Measurements from ENCODE around the gene CPTP.

CPTP gene

GRCh38 chr1:1302006-1302430, 22.6 kb upstream of the CPTP start:
- no peak for DNase-seq (ENCODE audit: extremely low spot score)
- peak; percentile 45 for TF ChIP-seq CTCF (IDR thresholded peaks at IDR 0.05; ENCODE audit: control extremely low read depth, extremely low read depth, low read depth, missing control alignments)
- POLR2A ChIA-PET: no interaction called here
- CTCF ChIA-PET: interaction anchor here (1.2 kb wide), 1 partner anchor 70 kb away, joined by 3 read pairs; no protein-coding TSS in a partner anchor

DNA sequence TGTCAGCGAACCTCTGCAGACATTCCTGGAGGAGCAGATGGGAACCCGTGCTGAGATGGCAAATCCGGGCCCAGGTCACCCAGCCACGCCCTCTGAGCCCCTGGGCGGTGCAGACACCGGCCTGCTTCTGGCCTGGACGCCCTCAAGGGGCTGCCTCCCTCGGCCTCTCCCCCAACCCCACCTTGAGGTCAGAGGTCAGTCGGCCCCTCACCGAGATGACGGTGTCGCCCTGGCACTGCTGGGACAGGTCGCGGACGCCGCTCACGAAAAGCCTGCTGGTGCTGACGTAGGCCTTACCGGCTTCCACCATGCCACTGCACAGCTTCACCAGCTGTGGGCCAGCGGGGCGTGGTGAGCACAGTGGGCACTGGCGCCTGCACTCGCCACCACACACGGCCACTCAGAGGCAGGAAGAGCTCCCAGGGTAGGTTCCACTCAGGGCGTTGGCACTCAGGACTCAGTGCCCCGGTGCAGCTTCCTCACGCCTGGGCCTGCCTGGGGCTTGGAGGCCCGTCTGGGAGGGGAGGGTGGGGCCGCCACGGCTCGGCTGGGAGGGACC, 21.6 kb upstream of the CPTP start:
- TF ChIP-seq CTCF (IDR thresholded peaks at IDR 0.05; ENCODE audit: control extremely low read depth, extremely low read depth, low read depth, missing control alignments): no peak
- no peak for DNase-seq (ENCODE audit: extremely low spot score)
- ChIA-PET CTCF (no interaction called here), POLR2A (no interaction called here)

DNA sequence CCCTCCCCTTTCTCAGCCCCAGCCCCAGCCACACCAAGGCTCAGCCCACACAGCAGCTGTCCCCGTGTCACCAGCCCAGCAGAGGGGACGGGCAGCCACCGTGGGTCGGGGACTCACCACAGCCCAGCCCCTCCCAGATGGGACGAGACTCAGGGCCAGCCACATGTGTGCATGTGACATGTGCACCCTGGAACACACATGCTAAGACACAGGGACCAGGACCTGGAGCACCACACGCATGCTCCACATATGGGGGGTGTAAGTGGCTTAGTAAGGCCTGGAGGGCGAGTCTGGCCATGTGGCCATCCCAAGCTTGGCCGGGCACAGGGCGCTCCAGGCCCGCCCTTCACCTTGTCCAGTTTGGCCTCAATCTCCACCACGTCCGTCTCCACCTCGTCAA, 20.9 kb upstream of the CPTP start:
- ChIA-PET CTCF (no interaction called here), POLR2A (no interaction called here)
- no peak for TF ChIP-seq CTCF (IDR thresholded peaks at IDR 0.05; ENCODE audit: control extremely low read depth, extremely low read depth, low read depth, missing control alignments)
- no peak for DNase-seq (ENCODE audit: extremely low spot score)

GRCh38 chr1:1304331-1305299, 20.0 kb upstream of the CPTP start:
- CTCF ChIA-PET: interaction anchor here (0.8 to 1.2 kb wide), 4 partner anchors 13 to 605 kb away, joined by 3 to 6 read pairs (median 4); no protein-coding TSS in a partner anchor
- POLR2A ChIA-PET: no interaction called here

DNA sequence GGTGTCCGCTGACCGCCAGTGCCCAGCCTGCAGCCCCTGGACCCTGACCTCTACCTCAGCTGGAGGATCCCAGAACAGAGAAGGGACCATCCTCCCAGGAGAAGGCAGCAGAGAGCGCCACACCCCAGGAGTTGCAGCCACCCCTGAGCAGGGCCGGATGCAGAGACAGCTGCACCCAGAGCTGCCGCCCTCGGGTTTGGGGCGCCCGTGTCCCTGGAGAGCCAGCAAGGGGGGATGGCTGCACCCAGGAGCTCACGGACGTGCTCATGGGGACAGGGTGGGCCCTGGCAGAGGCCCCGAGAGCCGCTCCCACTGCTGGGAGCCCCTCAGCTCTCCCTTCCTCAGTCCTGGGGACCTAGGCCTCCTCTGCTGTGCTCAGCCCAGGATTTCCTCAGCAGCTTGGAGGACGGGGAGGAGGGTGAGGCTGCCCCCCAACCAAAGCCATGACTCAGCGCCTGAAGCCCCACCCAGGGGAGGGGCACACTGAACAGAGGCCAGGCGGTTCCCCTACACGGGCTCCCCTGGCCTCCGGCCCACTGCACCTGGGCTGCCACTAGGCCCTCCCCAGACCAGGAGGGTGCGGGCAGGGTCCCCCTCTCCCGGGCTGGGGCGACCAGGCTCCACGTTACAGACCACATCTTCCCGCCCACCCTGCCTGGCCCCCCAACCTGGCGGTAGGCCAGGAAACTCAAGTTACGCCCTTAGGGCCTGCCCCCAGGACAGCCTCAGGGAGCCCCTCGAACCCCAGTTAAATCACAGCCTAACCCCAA, 19.1 kb upstream of the CPTP start:
- no peak for TF ChIP-seq CTCF (IDR thresholded peaks at IDR 0.05; ENCODE audit: control extremely low read depth, extremely low read depth, low read depth, missing control alignments)
- ChIA-PET POLR2A (no interaction called here), CTCF (interaction anchor here (0.8 to 1.2 kb wide), 4 partner anchors 14 to 604 kb away, joined by 3 to 6 read pairs (median 4); no protein-coding TSS in a partner anchor)
- peak; percentile 70 for DNase-seq (ENCODE audit: extremely low spot score)

More at GRCh38 chr1:1304331-1305299, 20.0 kb upstream of the CPTP start:
- no peak for TF ChIP-seq CTCF (IDR thresholded peaks at IDR 0.05; ENCODE audit: control extremely low read depth, extremely low read depth, low read depth, missing control alignments)
- no peak for DNase-seq (ENCODE audit: extremely low spot score)

GRCh38 chr1:1306070-1306660, 18.4 kb upstream of the CPTP start:
- POLR2A ChIA-PET: no interaction called here
- CTCF ChIA-PET: interaction anchor here (1.1 kb wide), 1 partner anchor 67 kb away, joined by 4 read pairs; no protein-coding TSS in a partner anchor
- peak; percentile 31 for TF ChIP-seq CTCF (IDR thresholded peaks at IDR 0.05; ENCODE audit: control extremely low read depth, extremely low read depth, low read depth, missing control alignments)
- DNase-seq (ENCODE audit: extremely low spot score): no peak
